ENCODE results near the gene LAP3. TPM values are rescaled to one million over a fixed set of nuclear protein-coding genes. Genes with fewer than 3 reads are reported as not detected.
A peak's percentile ranks its signal among the peaks of the same experiment; 100 is the strongest.
"Not testable (repeated sequence)": the region's sequence is repeated elsewhere in the genome, so short reads cannot be mapped to it uniquely, and the experiment has no call there.

Gene LAP3
- total RNA-seq, 1 donor = 128 TPM

GRCh38 chr4:17567271-17567670 lies 9.7 kb upstream of the LAP3 start:
- no peaks in the 10 kb centered on the region for H3K9me3 ChIP-seq (ENCODE audit: low read depth, low read length)
- H3K4me3 ChIP-seq (ENCODE audit: insufficient read depth, low read length) = no peak overlapping the region
- no peak for DNase-seq (ENCODE audit: insufficient read length, low spot score, missing footprints)
- peaks cover 4% of the 10 kb centered on the region for H3K4me1 ChIP-seq (ENCODE audit: insufficient read depth, low read length)
- no peak for TF ChIP-seq CTCF (IDR thresholded peaks at IDR 0.05; ENCODE audit: extremely low read depth, low read depth, low read length)
- no peak overlapping the region for H2AFZ ChIP-seq (ENCODE audit: low read length)
- no peaks in the 10 kb centered on the region for H3K79me2 ChIP-seq (ENCODE audit: insufficient read depth, low read length)
- no peaks in the 10 kb centered on the region for H4K20me1 ChIP-seq (ENCODE audit: insufficient read depth, low read length)
- H3K36me3 ChIP-seq (ENCODE audit: insufficient read depth, low read length) = no peaks in the 10 kb centered on the region
- no peaks in the 10 kb centered on the region for H3K27me3 ChIP-seq (ENCODE audit: insufficient read depth, low read length)
- H3K4me2 ChIP-seq (ENCODE audit: insufficient read depth, low read length) = no peak overlapping the region
- H3K27ac ChIP-seq (ENCODE audit: low read depth, low read length) = no peak overlapping the region

GRCh38 chr4:17574206-17574605 lies 2.8 kb upstream of the LAP3 start:
- no peak overlapping the region for H3K4me3 ChIP-seq (ENCODE audit: insufficient read depth, low read length)
- no peaks in the 10 kb centered on the region for H3K27me3 ChIP-seq (ENCODE audit: insufficient read depth, low read length)
- TF ChIP-seq CTCF (IDR thresholded peaks at IDR 0.05; ENCODE audit: extremely low read depth, low read depth, low read length) = no peak
- no peak overlapping the region for H3K27ac ChIP-seq (ENCODE audit: low read depth, low read length)
- peaks cover 4% of the 10 kb centered on the region for H4K20me1 ChIP-seq (ENCODE audit: insufficient read depth, low read length)
- H2AFZ ChIP-seq (ENCODE audit: low read length) = no peak overlapping the region
- no peak overlapping the region for H3K4me2 ChIP-seq (ENCODE audit: insufficient read depth, low read length)
- peak; percentile 62 for DNase-seq (ENCODE audit: insufficient read length, low spot score, missing footprints)
- H3K36me3 ChIP-seq (ENCODE audit: insufficient read depth, low read length) = no peaks in the 10 kb centered on the region
- no peaks in the 10 kb centered on the region for H3K9me3 ChIP-seq (ENCODE audit: low read depth, low read length)
- peaks cover 15% of the 10 kb centered on the region for H3K4me1 ChIP-seq (ENCODE audit: insufficient read depth, low read length)
- H3K79me2 ChIP-seq (ENCODE audit: insufficient read depth, low read length) = peaks cover 13% of the 10 kb centered on the region

- peaks cover 16% of the 10 kb centered on the region for H3K79me2 ChIP-seq (ENCODE audit: insufficient read depth, low read length)
- not testable (repeated sequence) for DNase-seq (ENCODE audit: insufficient read length, low spot score, missing footprints); H4K20me1 ChIP-seq (ENCODE audit: insufficient read depth, low read length)
Observed at GRCh38 chr4:17575177-17575576, 1.8 kb upstream of the LAP3 start.

GRCh38 chr4:17577665-17578481 lies 875 bp downstream of the LAP3 start:
- Histone ChIP-seq H3K79me2 (ENCODE audit: insufficient read depth, low read length) (peaks cover 16% of the 10 kb centered on the region), H4K20me1 (ENCODE audit: insufficient read depth, low read length) (peaks cover 7% of the 10 kb centered on the region), H3K27ac (ENCODE audit: low read depth, low read length) (peak overlapping the region; percentile 82), H3K27me3 (ENCODE audit: insufficient read depth, low read length) (no peaks in the 10 kb centered on the region), H2AFZ (ENCODE audit: low read length) (peak overlapping the region; percentile 42), H3K36me3 (ENCODE audit: insufficient read depth, low read length) (peaks cover 16% of the 10 kb centered on the region), H3K4me3 (ENCODE audit: insufficient read depth, low read length) (peak overlapping the region; percentile 92), H3K4me2 (ENCODE audit: insufficient read depth, low read length) (peak overlapping the region; percentile 87), H3K9me3 (ENCODE audit: low read depth, low read length) (no peaks in the 10 kb centered on the region), H3K4me1 (ENCODE audit: insufficient read depth, low read length) (peaks cover 27% of the 10 kb centered on the region)
- peak; percentile 82 for DNase-seq (ENCODE audit: insufficient read length, low spot score, missing footprints)
- no peak for TF ChIP-seq CTCF (IDR thresholded peaks at IDR 0.05; ENCODE audit: extremely low read depth, low read depth, low read length)

More at GRCh38 chr4:17575177-17575576, 1.8 kb upstream of the LAP3 start:
- not testable (repeated sequence) for H3K4me2 ChIP-seq (ENCODE audit: insufficient read depth, low read length); H3K27me3 ChIP-seq (ENCODE audit: insufficient read depth, low read length); H3K27ac ChIP-seq (ENCODE audit: low read depth, low read length); H3K4me3 ChIP-seq (ENCODE audit: insufficient read depth, low read length); H3K9me3 ChIP-seq (ENCODE audit: low read depth, low read length); H3K36me3 ChIP-seq (ENCODE audit: insufficient read depth, low read length); H2AFZ ChIP-seq (ENCODE audit: low read length)
- peaks cover 16% of the 10 kb centered on the region for H3K4me1 ChIP-seq (ENCODE audit: insufficient read depth, low read length)
